ENCODE results near the gene ZC3H12D.

The ZC3H12D gene

DNA sequence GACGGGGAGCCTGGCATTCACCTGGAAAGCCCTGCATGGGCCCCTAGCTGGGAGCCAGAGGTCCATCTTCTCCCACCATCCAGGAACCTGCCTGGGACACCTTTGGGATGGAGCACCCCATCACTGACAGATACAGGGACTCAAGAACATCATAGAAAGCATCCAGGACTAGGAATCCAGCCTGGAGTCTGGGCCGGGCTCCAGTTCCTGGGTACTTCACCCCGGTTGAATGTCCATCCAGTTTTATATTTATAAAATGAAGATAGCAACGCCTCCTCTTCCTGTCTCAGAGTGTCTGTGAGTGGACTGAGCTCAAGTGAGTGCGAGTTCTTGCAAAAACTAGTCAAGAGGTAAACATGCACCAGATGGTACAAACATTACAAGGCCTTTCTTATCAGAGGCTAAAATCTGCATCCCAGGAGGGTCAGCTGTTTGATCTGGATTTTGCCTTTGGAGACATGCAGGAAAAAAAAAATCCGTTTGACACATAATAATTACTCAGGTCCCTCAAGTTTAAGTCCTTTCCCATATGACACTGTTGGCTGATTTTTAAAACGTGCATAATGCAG is 27.4 kb downstream of the ZC3H12D start:
- ATAC-seq, result no peak

DNA sequence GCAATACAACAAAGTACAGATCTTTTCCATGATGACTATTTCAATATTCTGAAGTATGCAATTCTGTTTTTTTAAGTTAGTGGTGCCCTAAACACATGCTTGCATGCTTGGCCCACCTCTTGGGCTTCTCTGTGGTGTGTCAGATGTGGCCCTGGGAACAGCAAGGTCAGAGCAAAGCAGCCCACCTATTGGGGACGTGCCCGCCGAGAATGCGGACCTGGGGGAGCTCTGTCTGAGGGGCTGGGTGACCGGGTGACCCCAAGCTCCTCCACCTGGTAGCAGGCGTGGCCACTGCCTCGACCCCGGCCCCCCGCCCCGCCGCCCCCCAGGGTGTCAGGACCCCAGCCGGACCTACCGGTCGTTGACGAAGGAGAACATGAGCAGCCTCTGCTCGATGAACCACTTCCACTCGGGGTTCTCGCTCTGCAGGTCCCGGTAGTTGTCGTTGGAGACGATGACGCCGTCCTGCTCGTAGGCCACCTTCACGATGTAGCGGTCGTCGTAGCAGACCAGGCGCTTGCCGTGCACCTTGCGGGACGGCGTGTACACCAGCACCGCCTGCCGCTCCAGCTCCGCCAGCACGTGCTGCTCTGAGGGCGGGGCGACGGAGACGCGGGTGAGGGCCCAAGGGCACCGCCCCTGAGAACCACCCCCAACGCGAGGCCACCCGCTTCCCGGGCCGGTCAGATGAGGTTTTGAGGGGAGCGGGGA is 28.3 kb downstream of the ZC3H12D start:
- ATAC-seq, result no peak

DNA sequence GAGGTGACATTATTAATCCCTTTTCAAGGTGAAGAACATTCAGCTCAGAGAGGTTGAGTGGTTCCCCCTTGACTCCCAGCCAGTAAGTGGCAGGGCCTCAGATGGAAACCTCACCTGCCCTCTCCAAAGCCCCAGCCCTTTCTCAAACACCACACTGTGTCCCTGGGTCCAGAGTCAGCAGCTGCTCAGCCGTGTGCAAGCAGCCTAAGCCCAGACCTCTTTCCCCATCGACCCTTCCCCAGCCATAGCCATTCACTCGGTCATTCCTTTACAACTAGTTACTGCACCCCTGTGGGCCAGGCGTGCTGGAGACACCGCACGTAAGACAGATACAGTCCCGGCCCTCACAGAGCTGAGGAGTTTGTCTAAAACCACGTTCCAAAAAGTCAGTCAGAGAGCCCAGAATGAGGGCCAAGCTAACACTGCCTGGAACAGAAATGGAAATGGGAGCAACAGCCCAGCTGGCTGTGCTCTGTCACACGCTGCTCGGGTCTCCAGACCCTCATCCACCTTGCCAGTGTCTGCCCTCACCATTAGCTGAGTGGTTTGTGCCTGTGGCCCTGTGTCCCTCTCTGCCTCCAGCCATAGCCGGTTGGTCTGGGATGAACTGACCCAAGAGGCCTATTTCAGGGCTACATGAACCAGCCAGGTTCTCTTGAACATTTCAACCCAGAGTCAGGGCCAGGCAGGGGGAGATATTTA is 29.6 kb downstream of the ZC3H12D start:
- ATAC-seq, result no peak

DNA sequence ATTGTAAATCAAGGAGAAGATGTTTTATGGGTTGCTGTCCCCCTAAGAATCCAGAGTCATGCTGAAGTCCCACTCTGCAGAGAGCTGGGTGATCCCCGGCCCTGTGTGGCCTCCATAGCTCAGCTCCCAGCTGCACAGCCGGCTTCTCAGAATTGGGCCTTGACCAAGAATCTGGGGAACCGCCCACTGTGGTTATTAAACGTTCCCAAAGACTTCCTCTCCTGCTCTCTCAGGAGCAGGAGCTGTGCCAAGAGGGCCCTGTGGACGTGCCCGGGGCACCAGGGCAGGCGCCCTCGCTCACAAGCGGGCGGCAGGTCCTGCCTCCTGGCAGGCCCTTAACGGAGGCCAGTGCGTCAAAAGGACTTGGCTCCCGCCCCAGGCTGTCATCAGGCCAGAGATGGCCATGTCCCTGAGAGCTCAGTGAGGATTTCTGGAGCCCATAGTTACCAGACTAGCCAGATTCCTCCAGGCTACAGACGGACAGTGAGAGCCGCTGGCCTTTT is 30.4 kb downstream of the ZC3H12D start:
- ATAC-seq, result no peak

DNA sequence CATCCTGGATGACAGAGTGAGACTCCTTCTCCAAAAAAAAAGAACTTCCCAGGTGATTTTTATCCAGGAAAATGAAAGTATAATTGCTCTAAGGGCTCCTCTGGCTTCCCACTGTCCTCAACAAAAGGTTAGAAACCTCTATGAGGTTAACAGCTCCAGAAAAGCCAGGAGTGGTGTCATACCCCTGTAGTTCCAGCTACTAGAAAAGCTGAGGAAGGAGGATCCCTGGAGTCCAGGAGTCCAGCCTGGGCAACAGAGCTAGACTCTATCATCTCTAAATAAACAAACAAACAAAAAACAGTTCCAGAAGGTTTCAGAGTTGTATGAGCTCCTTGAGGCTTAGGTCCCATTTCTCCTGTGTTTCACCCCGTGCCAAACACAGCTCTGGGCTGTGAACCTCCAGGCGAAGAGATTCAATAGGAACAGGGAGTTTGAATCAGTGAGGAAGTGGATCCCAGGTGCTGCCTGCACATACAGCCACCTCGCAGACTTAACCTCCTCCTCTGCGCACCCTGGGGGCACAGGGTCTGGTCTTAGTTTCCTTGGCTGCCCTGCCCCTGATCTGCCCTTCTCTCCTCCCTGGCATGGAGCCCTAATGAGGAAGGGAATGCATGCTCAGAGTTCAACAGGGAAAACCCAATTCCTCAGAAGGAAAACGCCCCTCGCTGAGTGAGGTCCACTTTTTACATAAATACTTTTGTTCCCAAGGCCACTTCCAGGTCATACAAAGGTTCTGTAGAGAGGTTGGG is 31.0 kb downstream of the ZC3H12D start:
- no peak for ATAC-seq

DNA sequence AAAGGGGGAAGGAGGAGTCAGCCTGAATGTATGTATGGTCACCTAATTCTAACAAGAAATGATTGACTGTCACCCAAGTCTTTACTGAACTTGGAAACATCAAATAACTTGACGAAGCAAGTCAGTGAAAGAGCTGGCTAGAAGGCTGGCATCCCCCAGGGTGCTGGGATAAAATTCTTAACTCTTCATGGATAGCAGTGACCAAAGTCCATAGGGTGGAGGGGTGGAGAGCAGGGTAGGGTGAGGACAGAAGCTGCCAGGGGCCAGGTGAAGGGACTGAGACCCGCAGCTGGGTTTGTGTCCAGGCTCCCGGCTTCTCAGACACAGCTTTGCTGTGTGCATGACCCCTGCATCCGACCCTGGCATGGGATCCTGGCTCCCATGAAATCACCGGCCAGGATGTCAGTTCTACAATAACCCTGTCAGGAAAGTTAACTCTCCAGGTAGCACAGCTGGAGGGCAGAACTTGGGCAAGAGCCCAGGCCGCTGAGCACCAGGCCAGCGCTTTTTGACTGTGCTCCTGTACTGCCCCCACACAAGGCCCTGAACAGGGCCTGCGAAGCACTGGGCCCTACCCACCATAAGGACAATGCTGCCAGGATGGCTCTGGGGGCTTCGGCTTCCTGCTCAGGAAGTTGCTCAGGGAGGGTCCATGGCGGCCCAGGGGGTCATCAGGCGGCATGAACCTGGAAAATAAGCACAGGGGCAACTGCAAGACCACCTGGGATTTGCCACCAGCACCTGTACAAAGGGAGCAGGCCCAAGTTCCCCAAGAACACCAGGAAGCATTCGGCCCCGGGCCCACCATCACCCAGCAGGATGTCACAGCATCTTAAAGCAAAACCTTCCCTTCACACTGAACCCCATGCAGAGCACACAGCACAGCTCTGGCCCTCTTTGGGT is 32.5 kb downstream of the ZC3H12D start:
- ATAC-seq, result no peak

DNA sequence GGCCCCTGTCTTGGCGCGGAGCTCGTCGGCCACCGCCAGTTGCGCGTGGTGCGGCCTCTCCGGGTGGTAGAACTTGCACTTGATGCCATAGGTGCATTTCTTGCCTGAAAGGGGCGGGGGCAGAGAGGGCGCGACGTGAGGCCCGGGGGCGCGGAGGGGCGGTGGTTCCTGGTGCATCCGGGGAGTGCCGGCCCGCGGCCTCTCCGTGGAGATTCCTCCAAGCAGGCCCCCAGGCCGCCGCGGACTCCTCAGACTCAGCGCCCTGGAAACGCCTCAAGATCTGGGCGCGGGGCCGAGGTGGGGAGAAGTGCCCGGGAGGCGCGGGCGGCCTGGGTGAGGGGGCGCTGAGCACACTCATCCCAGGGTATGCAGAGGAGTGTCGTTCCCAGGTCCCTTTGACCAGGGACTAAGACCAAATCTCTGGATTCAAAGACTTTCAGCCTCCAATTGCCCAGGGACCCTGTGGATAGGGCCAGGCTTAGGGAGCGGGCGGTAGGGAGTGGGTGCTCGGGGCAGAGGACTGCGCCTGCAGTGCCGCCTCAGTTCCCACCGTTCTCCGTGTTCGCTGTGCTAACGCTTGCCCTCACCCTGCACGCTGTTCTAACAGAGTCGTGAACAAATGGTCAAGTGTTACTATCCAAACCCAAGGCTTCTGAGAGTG is 33.3 kb downstream of the ZC3H12D start:
- no peak for ATAC-seq

DNA sequence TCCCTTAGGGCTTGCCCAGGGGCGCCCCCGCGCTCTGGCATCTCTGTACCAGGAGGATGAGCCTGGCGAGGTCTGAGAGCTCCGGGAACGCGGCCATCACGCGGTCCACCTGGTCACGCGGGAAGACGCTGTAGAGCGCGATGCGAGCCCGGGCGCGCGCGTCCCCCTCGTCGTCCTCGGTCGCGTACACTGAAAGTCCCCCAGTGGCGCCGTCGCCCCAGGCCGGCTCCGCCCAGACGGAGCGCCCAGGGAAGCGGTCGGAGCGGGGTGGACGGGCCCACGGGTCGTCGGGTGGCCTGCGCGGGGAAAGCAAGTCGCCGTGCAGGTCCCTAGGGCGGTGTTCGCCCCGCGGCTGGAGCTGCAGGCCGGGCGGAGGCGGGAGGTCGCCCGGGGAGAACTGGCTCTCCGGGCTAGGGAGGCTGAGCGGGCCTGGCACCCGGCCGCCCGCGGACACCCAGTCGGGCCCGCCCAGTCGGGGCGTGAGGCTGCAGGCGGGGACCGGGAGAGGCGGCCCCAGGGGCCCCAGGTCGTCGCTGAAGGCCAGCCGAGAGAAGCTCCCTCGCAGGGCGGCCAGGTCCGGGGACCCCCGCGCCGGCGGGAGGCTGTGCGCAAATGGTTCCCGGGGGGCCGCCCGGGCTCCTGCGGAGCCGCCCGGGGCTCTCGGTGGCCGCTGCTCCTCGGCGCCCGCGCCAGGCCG is 34.0 kb downstream of the ZC3H12D start:
- ATAC-seq, result no peak

DNA sequence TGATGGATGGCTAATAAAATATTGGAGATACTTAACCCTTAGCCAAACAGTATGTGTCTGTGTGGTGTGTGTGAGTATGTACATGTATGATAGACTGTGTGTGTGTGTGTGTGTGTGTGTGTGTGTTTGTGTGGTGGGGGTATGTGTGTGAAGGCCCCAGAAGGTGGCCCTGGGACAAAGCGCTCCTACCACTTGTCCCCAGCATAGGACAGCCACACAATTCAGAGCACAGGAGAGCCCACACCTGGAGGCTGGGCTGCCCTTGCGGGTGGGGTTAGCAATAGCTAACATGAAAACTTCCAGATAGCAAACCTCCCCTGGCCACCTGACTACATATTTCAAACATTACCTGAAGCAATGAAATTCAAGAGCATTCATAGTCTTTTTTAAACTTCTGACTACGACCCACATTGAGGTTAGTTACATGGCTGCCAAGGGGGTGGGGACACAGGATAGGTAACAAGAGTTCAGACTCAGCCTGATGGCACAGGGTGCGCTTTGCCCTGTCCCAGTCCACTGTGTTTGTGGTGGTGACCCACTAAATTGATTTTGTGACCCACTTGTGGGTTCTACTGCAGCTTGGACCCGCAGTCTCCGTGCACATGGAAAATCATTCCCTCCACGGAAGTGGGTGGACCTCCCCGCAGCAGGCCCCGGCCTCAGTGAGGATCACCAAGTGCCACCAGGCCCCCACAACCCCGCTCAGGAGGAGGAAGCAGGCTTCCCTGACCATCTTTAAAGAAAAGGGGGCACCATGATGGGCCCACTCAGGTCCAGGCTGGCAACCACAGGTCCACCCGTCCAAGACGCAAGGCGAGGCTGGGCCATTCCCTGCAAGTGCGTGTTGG is 34.8 kb downstream of the ZC3H12D start:
- no peak for ATAC-seq

DNA sequence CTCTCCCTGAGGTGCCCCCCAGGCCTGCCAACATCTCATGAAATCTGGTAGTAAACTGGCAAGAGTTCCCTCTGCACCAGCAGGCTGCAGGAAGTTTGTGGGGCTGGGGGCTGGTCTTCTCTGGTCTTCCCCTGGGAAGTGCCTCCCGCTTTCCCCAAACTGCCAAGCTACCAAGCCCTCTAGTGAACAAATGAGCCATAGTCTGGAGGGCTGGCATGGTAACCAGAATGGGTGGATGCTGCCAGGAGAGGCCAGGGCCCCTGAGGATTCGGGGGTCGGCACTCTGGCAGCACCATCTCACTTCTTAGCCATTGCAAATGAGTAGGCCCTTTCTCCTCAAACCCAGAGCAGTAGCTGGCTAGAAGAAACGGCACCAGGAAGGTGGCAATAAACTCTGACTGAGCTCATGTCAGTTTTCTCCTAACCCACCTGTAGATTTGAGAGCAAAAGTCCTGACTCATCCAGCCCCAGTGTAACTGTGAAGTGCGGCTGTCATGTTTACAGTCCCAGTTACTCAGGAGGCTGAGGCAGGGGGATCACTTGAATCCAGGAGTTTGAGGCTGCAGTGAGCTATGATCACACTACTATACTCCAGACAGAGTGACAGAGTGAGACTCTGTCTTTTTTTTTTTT is 35.9 kb downstream of the ZC3H12D start:
- no peak for ATAC-seq

DNA sequence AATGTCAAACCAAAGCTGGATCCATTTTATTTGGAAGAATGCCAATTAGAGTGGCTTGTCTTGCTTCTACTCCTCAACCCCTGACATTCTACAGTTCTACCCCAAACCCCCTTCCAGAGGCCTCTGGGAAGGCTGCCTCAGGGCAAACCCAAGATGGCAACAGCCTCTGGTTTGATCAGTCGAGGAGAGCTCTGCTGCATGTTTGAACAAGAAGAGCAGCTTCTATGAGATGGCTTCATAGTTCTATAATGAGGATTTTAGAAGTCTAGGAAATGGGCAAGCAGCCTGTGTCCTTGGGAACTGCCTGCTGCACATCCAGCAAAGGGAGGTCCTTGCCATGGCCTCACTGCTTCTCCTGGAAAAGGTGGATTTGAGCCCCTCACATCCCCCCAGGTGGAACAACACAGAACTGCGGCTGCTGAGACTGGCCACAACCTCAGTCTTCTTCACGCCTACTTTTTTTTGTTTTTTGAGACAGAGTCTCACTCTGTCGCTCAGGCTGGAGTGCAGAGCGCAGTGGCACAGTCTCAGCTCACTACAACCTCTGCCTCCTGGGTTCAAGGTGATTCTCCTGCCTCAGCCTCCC is 37.9 kb downstream of the ZC3H12D start:
- no peak for ATAC-seq

DNA sequence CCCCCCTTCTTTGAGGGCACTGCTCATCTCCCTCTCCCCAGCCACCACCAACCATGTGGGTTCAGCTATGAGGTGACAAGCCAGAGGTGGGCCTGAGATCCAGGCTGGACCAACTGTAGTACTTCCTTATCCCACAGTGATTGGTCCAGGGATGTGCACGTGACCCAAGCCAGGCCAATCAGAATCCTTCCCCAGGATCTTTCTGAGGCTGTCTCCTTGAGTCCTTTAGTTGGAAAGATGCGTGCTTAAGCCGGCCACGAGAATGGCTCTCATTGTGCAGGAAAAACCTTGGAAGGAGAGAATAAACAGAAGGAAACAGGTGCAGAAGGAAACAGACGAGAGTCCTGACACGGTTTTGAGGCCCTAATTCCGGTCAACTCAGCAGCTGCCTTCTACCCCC is 39.2 kb downstream of the ZC3H12D start:
- no peak for ATAC-seq

DNA sequence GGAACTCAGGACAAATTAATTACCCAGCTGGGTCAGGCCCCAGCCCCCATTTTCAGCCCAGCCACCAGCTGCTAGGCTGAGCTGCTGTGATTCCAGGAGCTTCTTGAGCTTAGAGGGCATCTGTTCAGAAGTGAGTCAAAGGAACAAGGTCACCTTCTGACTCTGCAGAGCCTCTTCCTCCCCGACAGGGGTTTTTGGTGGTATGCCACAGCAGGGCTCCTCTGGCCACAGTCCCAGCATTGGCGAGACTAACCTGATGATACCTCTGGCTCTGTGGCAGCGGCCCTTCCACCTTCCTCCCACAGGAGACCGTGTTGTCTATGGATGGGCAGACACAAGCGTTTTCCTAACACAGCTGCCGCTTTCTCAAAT is 39.7 kb downstream of the ZC3H12D start:
- peak; percentile 57 to 69 for ATAC-seq

DNA sequence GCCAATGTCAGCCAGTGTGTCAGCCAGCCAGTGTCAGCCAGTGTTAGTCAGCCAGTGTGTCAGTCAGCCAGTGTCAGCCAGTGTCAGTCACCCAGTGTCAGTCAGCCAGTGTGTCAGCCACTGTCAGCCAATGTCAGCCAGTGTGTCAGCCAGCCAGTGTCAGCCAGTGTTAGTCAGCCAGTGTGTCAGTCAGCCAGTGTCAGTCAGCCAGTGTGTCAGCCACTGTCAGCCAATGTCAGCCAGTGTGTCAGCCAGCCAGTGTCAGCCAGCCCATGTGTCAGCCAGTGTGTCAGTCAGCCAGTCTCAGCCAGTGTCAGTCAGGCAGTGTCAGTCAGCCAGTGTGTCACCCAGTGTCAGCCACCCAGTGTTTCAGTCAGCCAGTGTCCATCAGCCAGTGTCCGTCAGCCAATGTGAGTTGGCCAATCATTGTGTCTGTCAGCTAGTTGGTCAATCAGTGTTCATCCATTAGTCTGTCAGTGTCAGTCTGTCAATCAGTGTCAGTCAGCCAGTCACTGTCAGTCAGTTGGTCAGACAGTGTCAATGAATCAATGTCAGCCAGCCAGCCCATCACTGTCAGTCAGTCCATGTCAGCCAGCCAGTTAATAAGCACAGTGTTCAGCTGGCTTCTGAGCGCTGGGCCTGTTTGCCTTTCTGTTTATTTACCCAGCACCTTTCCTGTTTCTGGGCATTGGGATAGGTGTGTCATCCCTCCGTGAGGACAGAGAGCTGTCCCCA is 40.3 kb downstream of the ZC3H12D start:
- ATAC-seq, result peak; percentile 11 to 39

DNA sequence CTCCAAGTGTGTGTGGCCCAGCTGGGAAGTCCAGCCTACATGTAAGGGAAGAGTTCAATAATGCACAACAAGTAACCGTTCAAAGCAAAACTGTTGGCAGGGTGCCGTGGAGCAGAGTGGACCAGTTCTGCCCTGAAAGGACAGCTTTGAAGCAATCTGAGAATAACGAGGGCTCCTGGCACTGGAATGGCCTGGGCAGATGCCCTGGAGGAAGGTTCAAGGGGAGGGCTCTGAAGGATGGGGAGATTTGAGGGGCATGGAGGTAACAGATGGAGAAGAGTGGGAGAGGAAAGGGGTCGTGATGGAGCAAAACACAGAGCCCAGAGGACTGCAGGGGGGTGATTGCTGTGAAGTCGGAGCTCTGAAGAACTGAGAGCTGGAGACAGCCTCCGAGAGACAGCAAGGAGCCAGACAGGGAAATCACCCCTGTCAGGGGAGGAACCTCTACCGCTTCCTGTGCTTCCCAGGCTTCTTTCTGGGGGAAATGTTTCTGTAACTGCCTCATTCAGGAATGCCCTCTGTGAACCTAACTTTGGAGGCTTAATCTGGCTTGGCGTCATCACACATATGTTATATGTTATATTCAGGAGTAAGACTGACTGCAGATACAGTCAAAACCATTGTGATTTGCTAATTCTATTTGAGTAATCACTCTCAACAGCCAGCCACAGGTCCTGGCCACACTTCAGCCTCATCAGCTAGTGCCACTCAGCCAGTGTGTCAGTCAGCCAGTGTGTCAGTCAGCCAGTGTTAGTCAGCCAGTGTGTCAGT is 41.2 kb downstream of the ZC3H12D start:
- ATAC-seq, result peak; percentile 64 to 70

DNA sequence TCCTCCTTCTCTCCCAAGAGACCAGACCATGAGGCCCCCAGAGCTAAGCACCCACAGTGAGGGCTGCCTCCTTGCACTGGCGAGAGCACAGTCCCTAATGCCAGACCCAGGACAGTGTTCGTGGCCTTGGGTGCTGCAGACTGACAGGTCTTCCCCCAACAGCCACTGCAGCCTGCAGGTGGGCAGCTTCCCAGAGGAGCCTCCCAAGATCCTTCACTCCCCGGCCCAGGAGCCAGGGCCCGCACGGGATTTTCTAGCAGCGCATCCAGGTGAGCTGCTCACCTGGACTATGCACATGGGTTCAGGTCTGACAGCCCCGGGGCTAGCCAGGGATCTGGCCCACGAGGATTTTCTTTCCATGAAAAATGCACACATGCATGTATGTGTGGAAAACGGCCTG is 43.1 kb downstream of the ZC3H12D start:
- no peak for ATAC-seq

Measured in activated CD4-positive, CD25-positive, alpha-beta regulatory T cell treated with anti-CD3 and anti-CD28 coated beads, Interleukin-2, amount 50 U/mL, for 24 hours (primary cell).